HG03575 (cell line): ENCODE measurements around the gene LARGE1.
"Not testable (repeated sequence)": the region's sequence is repeated elsewhere in the genome, so short reads cannot be mapped to it uniquely, and the experiment has no call there.

ENCODE experiments used
- ATAC-seq: cut with Tn5 transposase; IDR thresholded peaks from one replicate; pipeline ENCODE4 v1.9.1; 2021; ENCODE audit not compliant: unreplicated experiment, insufficient number of reproducible peaks, low FRiP score; ENCODE audit errors: extremely low read depth

LARGE1 gene

GRCh38 chr22:33569559-33569958 lies 350.7 kb downstream of the LARGE1 start:
- no peak for ATAC-seq

- no peak for ATAC-seq
These were observed 351.3 kb downstream of the LARGE1 start for GRCh38 chr22:33569018-33569417.

- ATAC-seq, result not testable (repeated sequence)
These were observed 353.8 kb downstream of the LARGE1 start for GRCh38 chr22:33566495-33566894.

GRCh38 chr22:33565580-33565995 lies 354.7 kb downstream of the LARGE1 start:
- ATAC-seq, result no peak

GRCh38 chr22:33564683-33565082 lies 355.6 kb downstream of the LARGE1 start:
- no peak for ATAC-seq

GRCh38 chr22:33563220-33563964 lies 356.9 kb downstream of the LARGE1 start:
- no peak for ATAC-seq

GRCh38 chr22:33562501-33562900 lies 357.8 kb downstream of the LARGE1 start:
- no peak for ATAC-seq

- no peak for ATAC-seq
These were observed 359.0 kb downstream of the LARGE1 start for GRCh38 chr22:33561149-33561807.

GRCh38 chr22:33557836-33558235 lies 362.4 kb downstream of the LARGE1 start:
- ATAC-seq, result no peak

GRCh38 chr22:33555814-33556522 lies 364.3 kb downstream of the LARGE1 start:
- ATAC-seq, result no peak

- ATAC-seq, result no peak
These were observed 366.8 kb downstream of the LARGE1 start for GRCh38 chr22:33553493-33553892.

GRCh38 chr22:33544707-33545106 lies 375.6 kb downstream of the LARGE1 start:
- ATAC-seq, result no peak

- no peak for ATAC-seq
These were observed 377.6 kb downstream of the LARGE1 start for GRCh38 chr22:33542722-33543121.

- no peak for ATAC-seq
These were observed 378.1 kb downstream of the LARGE1 start for GRCh38 chr22:33542153-33542552.

GRCh38 chr22:33539902-33540751 lies 380.1 kb downstream of the LARGE1 start:
- no peak for ATAC-seq

GRCh38 chr22:33539202-33539901 lies 380.9 kb downstream of the LARGE1 start:
- no peak for ATAC-seq

GRCh38 chr22:33538277-33538885 lies 381.9 kb downstream of the LARGE1 start:
- ATAC-seq, result no peak

GRCh38 chr22:33537059-33537458 lies 383.2 kb downstream of the LARGE1 start:
- no peak for ATAC-seq
